ENCODE measurements around the gene FOXA3. TPM values are rescaled to one million over a fixed set of nuclear protein-coding genes. Genes with fewer than 3 reads are reported as not detected.
A peak's percentile ranks its signal among the peaks of the same experiment; 100 is the strongest.
"Not testable (repeated sequence)": the region's sequence is repeated elsewhere in the genome, so short reads cannot be mapped to it uniquely, and the experiment has no call there.

Gene FOXA3
- polyA plus RNA-seq, 3 donors from 2014 or later = not detected

DNA sequence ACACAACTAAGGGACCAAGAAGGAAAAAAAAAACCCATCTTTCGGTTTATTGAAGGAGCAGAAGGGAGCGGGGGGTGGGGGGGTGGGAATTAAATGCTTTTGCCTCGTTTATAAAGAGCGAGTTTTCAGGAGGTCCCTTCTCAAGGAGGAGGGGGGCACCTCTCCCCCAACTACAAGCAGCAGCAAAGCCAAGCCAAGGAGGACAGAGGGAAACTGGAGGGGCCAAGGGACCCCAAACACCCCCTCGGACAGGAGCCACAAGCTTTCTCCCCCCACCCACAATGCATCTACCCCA, 19.4 kb downstream of the FOXA3 start:
- peaks cover 0 to 7% (median 4%) of the 10 kb centered on the region in 3 donors for H3K36me3 Mint-ChIP-seq
- H3K9me3 Mint-ChIP-seq = no peaks in the 10 kb centered on the region
- no peak for DNase-seq
- peak overlapping the region in 5 of 6 donors; percentile 2 to 75 (median 47) for H3K27ac Mint-ChIP-seq
- peak overlapping the region; percentile 52 to 82 (median 71) for H3K4me3 Mint-ChIP-seq
- H3K27me3 Mint-ChIP-seq (ENCODE audit: low read depth in 3 of 3) = peaks cover 4 to 14% (median 9%) of the 10 kb centered on the region in 3 donors
- H3K4me1 Mint-ChIP-seq = peaks cover 22 to 27% of the 10 kb centered on the region in 2 donors

DNA sequence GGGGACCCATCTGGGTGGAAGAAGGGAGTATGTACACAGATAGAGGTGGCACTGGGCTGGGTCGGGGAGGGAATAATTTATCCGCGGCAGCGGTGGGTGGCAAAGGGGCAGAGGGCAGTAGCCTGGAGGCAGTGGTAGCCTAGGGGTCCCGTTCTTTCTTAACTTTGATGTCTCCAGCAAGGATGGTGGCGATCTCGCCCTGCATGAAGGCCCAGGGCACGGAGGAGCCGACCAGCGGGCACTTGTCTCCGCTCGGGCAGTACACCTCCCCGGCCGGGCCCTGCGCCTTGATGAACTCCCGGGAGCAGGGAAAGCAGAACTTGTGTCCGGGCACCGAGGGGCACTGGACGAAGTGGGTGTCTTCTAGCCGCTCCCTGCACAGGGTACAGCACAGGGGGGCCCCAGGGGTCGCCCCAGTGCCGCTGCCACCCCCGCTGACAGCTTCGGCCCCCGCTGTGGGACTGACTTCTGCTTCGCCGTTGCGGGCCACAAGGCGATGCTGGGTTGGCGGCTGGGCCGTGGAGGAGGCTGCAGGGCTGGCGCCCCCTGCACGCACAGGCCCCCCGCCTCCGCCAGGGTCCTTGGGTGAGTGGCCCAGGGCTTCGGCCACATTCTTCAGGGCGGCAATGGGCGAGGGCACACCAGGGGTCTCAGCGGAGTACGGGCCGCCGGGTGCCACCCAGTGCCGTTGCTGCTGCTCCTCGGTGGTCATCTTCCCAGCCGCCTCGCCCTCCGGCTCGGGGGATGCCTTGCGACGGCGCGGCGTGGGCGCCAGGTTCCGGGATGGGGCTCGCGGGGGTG, 20.0 kb downstream of the FOXA3 start:
- Mint-ChIP-seq H3K36me3 (peaks cover 0 to 4% (median 3%) of the 10 kb centered on the region in 3 donors), H3K27ac (peak overlapping the region in 1 of 6 donors; percentile 46), H3K4me3 (peak overlapping the region in 3 of 5 donors; percentile 52 to 82 (median 71)), H3K27me3 (ENCODE audit: low read depth in 3 of 3) (peaks cover 4 to 13% (median 9%) of the 10 kb centered on the region in 3 donors), H3K4me1 (peaks cover 22 to 27% of the 10 kb centered on the region in 2 donors), H3K9me3 (no peaks in the 10 kb centered on the region)
- no peak for DNase-seq

DNA sequence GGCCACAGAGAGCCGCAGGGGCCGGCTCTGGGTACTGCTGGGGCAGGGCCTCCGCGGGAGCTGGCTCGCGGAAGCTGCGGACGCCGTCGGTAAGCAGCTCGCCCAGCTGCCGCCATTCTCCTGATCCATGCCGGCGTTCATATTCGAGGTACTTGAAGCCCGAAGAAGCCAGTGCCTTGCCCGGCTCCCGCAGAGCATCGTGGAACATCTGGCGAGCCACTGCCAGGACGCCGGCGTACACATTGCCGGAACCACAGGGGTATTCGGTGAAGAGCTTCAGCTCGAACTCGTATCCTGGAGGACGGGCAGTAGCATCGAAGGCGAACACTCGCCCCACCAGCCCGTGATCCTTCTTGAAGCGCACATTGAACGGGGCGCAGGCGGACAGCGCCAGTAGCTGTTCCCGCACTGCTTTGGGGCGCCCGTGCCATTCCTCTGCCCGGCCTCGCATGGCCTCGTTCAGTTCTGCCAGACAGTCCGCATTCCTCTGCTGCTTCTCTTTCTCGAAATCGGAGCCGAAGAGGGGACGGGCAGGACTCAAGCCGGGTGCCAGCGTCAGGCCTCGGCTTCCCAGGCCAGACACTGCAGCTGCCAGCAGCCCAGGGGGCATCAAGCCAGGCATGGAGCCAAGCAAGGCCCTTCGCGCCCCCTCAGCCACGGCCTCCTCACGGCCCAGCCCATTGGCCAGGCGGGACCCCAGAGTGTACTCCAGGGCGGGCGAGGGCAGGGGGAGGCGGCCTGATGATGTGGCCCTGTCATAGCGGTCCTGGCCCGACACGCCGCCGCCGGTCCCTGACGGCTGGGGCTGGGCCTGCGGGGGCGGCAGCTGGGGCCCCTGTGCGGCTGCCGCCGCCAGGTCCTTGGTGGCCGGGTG, 20.8 kb downstream of the FOXA3 start:
- Mint-ChIP-seq H3K9me3 (no peaks in the 10 kb centered on the region), H3K36me3 (peaks cover 0 to 4% (median 3%) of the 10 kb centered on the region in 3 donors), H3K27me3 (ENCODE audit: low read depth in 3 of 3) (peaks cover 4 to 13% (median 9%) of the 10 kb centered on the region in 3 donors), H3K27ac (peak overlapping the region in 1 of 6 donors; percentile 40), H3K4me3 (peak overlapping the region; percentile 26 to 65 (median 41)), H3K4me1 (peaks cover 22 to 27% of the 10 kb centered on the region in 2 donors)
- DNase-seq = no peak

DNA sequence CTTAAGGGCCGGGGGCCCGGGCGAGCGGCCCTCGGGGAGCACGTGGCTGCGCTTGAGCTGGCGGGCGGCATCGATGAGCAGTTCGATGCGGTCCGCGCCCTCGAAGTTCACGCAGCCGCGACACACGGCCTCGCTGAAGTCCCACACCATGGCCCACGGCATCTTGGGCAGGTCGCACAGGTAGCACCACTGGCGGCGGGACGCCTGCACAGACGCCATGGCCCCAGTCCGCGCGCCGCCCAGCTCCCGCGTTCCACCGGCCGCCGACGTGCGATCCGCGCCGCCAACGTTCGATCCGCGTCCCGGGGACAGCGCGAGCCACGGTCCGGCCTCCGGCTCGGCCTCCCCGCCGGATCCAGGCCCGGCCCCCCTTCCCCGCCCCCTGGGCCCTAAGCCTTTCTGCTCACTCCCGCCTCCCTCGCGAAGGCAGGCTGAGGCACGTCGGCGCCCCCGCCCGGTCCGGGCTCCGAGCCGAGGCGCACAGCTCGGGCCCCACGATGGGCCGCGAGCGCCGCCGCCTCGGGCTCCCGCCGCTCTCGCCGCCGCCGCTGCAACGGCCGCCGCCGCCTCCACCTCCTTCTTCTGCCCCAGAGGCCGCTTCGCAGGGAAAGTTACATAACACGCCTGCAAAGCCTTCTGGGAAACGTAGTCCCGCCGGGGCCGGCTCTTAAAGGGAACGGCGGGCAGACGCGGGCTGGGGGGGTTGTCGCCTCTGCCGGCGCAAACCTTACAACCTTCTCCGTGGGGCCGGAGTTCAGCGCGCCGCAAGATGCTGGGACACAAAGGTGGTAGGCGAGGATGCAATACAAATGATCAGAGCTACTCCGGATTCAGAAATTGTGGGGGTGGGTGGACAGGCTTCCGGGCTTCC, 21.7 kb downstream of the FOXA3 start, which contains the start of gene IRF2BP1:
Gene IRF2BP1 (minus strand): TSS at position 586 of the 871 bp plus-strand sequence. CDS start 367 bp downstream, at position 219.
- Mint-ChIP-seq H3K4me3 (peak within 1 kb of the TSS; percentile 96 to 100 (median 97)), H3K27ac (peak within 1 kb of the TSS; percentile 94 to 99 (median 96)), H3K4me1 (peaks cover 22 to 27% of the 10 kb centered on the region in 2 donors)

DNA sequence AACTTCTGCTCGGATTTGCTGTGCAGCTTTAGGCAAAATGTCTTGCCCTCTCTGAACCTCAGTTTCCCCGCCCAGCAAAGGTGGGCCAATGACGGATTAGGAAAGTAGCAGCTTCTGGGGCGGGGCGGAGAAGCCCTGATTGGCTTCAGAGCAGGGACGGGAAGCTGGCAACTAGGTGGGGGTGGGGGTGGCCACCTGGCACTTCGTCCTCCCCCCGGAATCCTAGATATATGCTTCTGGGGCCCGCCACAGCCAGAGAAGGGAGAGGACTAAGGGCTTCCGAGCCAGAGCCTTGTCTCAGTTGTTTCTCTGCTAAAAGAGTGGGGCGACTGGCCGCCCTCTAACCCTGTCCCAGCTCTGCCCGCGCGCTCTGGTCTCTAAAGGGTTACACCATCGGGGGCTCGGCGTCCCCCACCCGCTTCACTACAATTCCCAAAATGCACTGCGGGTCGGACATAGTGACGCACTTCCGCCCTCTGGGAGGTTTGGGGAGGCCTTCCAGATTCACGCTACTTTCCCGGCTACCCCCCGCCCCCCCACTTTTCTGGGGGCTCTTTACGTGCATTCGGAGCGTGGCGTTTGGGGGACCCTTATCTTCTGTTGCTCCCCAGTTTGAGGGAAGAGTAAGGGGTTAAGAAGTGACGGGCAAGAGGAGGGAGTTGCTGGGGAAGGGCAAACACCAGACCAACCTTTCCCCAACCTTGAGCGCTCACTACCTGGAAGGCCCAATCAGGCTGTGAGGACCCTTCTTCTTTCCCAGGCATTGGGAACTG, 22.5 kb downstream of the FOXA3 start:
- peak; percentile 88 to 89 (median 89) for DNase-seq

More for the DNA sequence above, 21.7 kb downstream of the FOXA3 start, which contains the start of gene IRF2BP1:
- DNase-seq = peak; percentile 88 to 91 (median 90)
- peaks cover 0 to 4% (median 3%) of the 10 kb centered on the region in 3 donors for H3K36me3 Mint-ChIP-seq
- peaks cover 4 to 13% (median 9%) of the 10 kb centered on the region in 3 donors for H3K27me3 Mint-ChIP-seq (ENCODE audit: low read depth in 3 of 3)
- no peaks in the 10 kb centered on the region for H3K9me3 Mint-ChIP-seq

DNA sequence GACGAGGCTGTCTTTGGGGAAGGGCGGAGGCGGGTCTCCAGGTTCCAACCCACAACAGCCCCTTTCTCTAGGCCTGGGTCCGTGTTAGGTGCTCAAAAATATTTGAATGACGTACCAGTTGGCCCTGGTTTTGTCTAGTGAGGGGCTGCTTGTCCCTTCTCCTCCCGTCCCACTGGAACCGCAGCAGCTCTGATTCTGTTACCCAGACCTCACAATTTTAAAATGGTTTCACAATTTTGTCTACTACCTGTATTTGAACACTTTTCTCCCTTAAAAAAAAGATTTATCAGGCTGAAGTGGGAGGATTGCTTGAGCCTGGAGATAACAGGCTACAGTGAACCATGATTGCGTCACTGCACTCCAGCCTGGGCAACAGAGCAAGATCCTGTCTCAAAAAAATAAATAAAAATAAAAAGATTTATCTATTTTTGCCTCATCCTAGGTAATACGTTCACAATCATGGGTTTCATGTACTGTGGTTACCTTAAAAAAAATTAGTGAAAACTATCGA, 23.1 kb downstream of the FOXA3 start:
- H3K27me3 Mint-ChIP-seq (ENCODE audit: low read depth in 3 of 3) = peaks cover 4 to 9% (median 8%) of the 10 kb centered on the region in 3 donors
- no peaks in the 10 kb centered on the region for H3K9me3 Mint-ChIP-seq
- peaks cover 0 to 4% (median 0%) of the 10 kb centered on the region in 3 donors for H3K36me3 Mint-ChIP-seq
- H3K4me3 Mint-ChIP-seq = peak overlapping the region; percentile 96 to 100 (median 97)
- peaks cover 22 to 27% of the 10 kb centered on the region in 2 donors for H3K4me1 Mint-ChIP-seq
- DNase-seq = no peak
- peak overlapping the region; percentile 94 to 99 (median 96) for H3K27ac Mint-ChIP-seq

More for the DNA sequence above, 22.5 kb downstream of the FOXA3 start:
- Mint-ChIP-seq H3K9me3 (no peaks in the 10 kb centered on the region), H3K27me3 (ENCODE audit: low read depth in 3 of 3) (peaks cover 4 to 11% (median 9%) of the 10 kb centered on the region in 3 donors), H3K36me3 (peaks cover 0 to 4% (median under 1%) of the 10 kb centered on the region in 3 donors), H3K4me1 (peaks cover 22 to 27% of the 10 kb centered on the region in 2 donors), H3K27ac (peak overlapping the region; percentile 94 to 99 (median 96)), H3K4me3 (peak overlapping the region; percentile 96 to 100 (median 97))

DNA sequence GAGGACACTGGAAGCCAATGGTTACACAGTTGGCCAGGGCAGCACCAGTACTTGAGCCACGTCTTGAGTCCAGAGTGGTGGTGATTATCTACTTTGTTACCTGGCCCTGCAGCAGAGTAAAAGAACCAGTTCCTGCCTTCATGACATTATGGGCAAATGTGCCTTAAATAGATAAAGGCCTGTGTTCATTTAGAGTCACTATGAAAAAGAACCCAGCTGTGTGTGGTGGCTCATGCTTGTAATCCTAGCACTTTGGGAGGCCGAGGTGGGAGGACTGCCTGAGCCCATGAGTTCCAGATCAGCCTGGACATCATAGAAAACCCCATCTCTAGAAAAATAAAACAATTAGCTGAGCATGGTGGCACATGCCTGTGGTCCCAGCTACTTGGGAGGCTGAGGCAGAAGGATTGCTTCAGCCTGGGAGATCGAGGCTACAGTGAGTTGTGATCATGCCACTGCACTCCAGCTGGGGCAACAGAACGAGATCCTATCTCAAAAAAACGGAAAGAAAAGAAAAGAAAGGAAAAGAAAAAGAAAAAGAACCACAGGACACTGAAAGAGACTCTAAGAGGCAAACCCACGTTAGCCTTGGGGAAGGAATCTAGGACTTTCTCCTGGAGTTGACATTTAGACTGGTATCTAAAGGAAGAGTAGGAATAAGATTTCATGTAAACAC, 25.2 kb downstream of the FOXA3 start:
- Mint-ChIP-seq H3K27ac (peak overlapping the region in 1 of 6 donors; percentile 51), H3K4me1 (peaks cover 14 to 16% of the 10 kb centered on the region in 2 donors), H3K4me3 (no peak overlapping the region), H3K9me3 (no peaks in the 10 kb centered on the region), H3K36me3 (no peaks in the 10 kb centered on the region), H3K27me3 (ENCODE audit: low read depth in 3 of 3) (peaks cover 4 to 8% (median 5%) of the 10 kb centered on the region in 3 donors)
- DNase-seq = no peak

DNA sequence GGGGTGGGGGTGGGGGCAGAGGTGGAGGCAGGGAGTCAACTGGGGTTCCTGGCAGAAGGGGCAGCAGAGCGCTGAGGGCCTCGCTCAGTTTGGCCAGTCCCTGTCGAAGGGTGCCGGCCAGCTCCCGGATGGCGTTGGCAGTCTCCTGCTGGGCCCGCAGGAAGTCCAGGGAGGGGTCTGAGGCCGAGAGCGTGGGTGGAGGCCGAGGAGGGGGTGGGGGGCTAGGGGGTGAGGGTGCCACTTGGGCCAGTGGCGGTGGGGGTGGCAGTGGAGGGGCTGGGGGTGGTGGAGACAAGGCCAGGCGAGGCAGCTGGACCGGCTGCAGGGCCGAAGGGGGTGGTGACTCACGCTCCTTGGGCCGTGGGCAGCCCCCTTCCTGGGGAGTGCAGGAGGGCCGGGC, 26.8 kb downstream of the FOXA3 start:
- no peak overlapping the region for H3K27ac Mint-ChIP-seq
- H3K4me1 Mint-ChIP-seq = peaks cover 13% of the 10 kb centered on the region in 2 donors
- H3K4me3 Mint-ChIP-seq = no peak overlapping the region
- H3K36me3 Mint-ChIP-seq = peaks cover 0 to 8% (median 0%) of the 10 kb centered on the region in 3 donors
- no peaks in the 10 kb centered on the region for H3K9me3 Mint-ChIP-seq
- H3K27me3 Mint-ChIP-seq (ENCODE audit: low read depth in 3 of 3) = peaks cover 4 to 8% (median 5%) of the 10 kb centered on the region in 3 donors
- no peak for DNase-seq

DNA sequence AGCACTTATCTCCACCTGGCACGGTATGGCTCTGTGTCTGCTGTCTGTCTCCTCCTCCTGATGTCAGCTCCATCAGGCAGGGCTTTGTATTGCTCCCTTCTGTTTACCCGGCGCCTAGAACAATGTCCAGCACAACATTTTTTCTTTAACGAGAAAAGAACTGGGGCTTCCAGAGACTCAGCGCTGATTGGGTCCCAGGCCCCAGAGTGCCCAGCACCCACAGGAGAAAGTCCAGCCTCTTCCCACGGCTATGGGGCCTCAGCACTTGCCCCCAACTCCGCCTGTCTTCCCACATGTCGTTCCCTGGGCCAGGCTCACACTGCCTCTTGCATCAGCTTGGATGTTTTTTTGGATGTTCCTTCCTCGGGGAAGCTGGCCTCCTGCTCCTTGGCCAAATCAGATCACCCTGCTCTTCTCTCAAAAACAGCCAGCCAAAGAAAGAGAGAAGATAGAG, 31.4 kb downstream of the FOXA3 start:
- peak overlapping the region in 1 of 6 donors; percentile 21 for H3K27ac Mint-ChIP-seq
- H3K4me3 Mint-ChIP-seq = no peak overlapping the region
- H3K27me3 Mint-ChIP-seq (ENCODE audit: low read depth in 3 of 3) = peaks cover 0 to 2% (median 0%) of the 10 kb centered on the region in 3 donors
- no peaks in the 10 kb centered on the region for H3K9me3 Mint-ChIP-seq
- peaks cover 8 to 11% (median 9%) of the 10 kb centered on the region in 3 donors for H3K36me3 Mint-ChIP-seq
- peaks cover 3 to 8% of the 10 kb centered on the region in 2 donors for H3K4me1 Mint-ChIP-seq
- DNase-seq = no peak

DNA sequence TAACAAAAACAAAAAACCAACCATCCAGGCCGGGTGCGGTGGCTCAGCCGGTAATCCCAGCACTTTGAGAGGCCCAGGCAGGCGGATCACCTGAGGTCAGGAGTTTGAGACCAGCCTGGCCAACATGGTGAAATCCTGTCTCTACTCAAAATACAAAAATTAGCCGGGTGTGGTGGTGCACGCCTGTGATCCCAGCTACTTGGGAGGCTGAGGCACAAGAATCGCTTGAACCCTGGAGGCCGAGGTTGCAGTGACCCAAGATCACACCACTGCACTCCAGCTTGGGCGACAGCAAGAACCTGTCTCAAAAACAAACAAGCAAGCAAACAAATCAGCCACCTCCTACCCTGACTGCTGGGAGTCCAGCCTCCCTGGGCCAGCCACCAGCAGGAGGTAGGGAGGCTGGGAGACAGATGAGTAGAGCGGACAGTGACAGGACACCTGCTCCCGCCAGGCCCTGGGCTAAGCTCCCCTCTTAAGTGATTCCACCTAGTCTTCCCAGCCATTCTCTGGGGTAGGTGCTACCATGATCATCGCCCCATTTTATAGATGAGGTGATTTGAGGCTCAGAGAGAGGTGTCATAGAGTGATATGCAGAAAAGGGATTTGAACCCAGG, 32.0 kb downstream of the FOXA3 start:
- not testable (repeated sequence) for H3K27ac Mint-ChIP-seq; H3K27me3 Mint-ChIP-seq (ENCODE audit: low read depth in 3 of 3); DNase-seq; H3K4me3 Mint-ChIP-seq; H3K9me3 Mint-ChIP-seq
- H3K36me3 Mint-ChIP-seq = peaks cover 8 to 14% (median 9%) of the 10 kb centered on the region in 3 donors
- peaks cover 8 to 13% of the 10 kb centered on the region in 2 donors for H3K4me1 Mint-ChIP-seq

DNA sequence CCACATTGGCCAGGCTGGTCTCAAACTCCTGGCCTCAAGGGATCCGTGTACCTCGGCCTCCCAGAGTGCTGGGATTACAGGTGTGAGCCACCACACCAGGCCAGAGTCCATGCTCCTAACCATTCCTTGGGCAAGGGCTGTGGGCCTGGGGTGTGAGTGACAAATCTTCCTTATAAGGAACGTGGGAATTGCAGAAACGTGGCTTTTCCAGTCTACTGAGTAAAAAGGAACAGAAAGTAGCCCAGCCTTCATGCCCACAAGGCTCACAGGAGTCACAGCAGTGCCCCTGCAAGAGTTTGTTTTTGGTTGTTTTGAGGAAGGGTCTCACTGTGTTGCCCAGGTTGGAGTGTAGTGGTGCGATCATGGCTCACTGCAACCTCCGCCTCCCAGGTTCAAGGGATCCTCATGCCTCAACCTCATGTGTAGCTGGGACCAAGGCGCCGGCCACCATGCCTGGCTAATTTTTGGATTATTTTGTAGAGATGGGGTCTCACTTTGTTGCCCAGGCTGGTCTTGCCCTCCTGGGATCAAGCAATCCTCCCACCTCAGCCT, 33.2 kb downstream of the FOXA3 start:
- Mint-ChIP-seq H3K36me3 (peaks cover 8 to 14% (median 9%) of the 10 kb centered on the region in 3 donors), H3K4me1 (peaks cover 15 to 19% of the 10 kb centered on the region in 2 donors), H3K9me3 (no peaks in the 10 kb centered on the region), H3K4me3 (no peak overlapping the region), H3K27ac (no peak overlapping the region), H3K27me3 (ENCODE audit: low read depth in 3 of 3) (peaks cover 2 to 4% (median 3%) of the 10 kb centered on the region in 3 donors)
- DNase-seq = no peak

Measured in immature natural killer cell (primary cell).